ENCODE data around the gene ASIC3. TPM values are rescaled to one million over a fixed set of nuclear protein-coding genes. Genes with fewer than 3 reads are reported as not detected.
A peak's percentile ranks its signal among the peaks of the same experiment; 100 is the strongest.

ASIC3 gene
- polyA plus RNA-seq, 3 donors, result 2.0 TPM; not detected in 2

DNA sequence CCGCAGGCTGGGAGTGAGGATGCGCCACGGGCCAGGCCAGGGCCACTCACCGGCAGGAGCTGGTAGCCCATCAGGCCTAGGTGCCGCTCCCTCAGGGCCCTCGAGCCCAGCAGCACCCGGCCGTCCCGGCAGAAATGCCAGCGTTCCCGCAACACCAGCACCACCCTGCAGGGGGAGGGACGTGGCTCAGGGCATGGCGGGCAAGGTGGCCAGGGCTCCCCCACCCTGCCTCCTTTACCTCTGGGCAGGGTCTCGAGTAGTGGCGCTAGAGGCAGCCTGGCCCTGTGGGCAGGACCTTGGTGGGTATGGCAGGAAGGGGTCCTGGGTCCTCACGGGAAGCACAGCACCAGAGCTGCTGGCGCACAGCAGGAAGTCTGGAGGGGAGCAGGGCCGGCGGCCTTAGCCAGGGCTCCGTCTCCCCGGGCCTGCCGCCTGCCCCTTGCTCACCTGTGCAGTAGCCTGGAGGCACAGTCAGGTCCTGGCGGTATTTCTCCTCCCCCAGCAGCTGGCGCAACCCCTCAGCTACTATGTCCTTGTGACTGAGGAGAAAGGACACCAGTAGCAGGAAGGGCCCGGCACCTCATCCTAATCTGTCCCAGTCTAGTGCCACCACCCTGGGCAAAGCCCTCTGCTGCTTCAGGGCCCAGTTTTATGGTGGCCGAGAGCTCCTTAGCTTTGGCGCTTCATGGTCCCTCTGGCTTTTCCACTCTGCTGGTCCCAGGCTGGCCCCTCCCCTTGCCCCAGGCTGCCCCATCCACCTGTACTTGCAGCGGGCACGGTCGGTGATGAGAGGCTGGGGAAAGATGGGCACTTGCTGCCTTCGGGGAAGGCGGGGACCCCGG, 28.8 kb downstream of the ASIC3 start:
- Histone ChIP-seq H3K4me3 (replicated peaks in 1 of 3; ENCODE audit: low read depth in 2 of 3, low read length in 3 of 3) (no peak overlapping the region), H3K9ac (ENCODE audit: insufficient read depth, low read length, poor library complexity, severe bottlenecking) (no peak overlapping the region), H3K79me2 (ENCODE audit: insufficient read depth, low read length) (peaks cover 26% of the 10 kb centered on the region), H3K4me1 (ENCODE audit: control insufficient read depth in 1 of 2, insufficient read depth in 2 of 2, low read length in 2 of 2) (peaks cover 20 to 28% of the 10 kb centered on the region in 2 donors), H3K27ac (ENCODE audit: low read depth in 1 of 2, low read length in 2 of 2) (no peak overlapping the region), H3K27me3 (ENCODE audit: control insufficient read depth in 2 of 2, insufficient read depth in 2 of 2, low read length in 2 of 2) (no peaks in the 10 kb centered on the region), H3K36me3 (replicated peaks in 1 of 2; ENCODE audit: control insufficient read depth in 1 of 2, insufficient read depth in 2 of 2, low read length in 2 of 2) (peaks cover 41 to 54% of the 10 kb centered on the region in 2 donors), H3K9me3 (replicated peaks in 1 of 2; ENCODE audit: control insufficient read depth in 1 of 2, insufficient read depth in 1 of 2, low read length in 2 of 2) (no peaks in the 10 kb centered on the region), H4K20me1 (ENCODE audit: insufficient read depth, low read length) (peaks cover 53% of the 10 kb centered on the region), H2AFZ (ENCODE audit: insufficient read depth, low read depth, low read length, poor library complexity, severe bottlenecking) (no peak overlapping the region), H3K4me2 (replicated peaks; ENCODE audit: extremely low read depth, low read length, poor library complexity, severe bottlenecking) (no peak overlapping the region)
- peaks cover 0 to 3% (median 0%) of the 10 kb centered on the region in 7 donors for H3K9me3 Mint-ChIP-seq
- H3K27ac Mint-ChIP-seq, result no peak overlapping the region
- no peak for DNase-seq
- 86% methylated on average over 19 of the region's 33 CpGs for WGBS (ENCODE audit: insufficient coverage)
- TF ChIP-seq, protein P1, sequence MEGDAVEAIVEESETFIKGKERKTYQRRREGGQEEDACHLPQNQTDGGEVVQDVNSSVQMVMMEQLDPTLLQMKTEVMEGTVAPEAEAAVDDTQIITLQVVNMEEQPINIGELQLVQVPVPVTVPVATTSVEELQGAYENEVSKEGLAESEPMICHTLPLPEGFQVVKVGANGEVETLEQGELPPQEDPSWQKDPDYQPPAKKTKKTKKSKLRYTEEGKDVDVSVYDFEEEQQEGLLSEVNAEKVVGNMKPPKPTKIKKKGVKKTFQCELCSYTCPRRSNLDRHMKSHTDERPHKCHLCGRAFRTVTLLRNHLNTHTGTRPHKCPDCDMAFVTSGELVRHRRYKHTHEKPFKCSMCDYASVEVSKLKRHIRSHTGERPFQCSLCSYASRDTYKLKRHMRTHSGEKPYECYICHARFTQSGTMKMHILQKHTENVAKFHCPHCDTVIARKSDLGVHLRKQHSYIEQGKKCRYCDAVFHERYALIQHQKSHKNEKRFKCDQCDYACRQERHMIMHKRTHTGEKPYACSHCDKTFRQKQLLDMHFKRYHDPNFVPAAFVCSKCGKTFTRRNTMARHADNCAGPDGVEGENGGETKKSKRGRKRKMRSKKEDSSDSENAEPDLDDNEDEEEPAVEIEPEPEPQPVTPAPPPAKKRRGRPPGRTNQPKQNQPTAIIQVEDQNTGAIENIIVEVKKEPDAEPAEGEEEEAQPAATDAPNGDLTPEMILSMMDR (IDR thresholded peaks at IDR 0.05), result peak; percentile 53
- H3K4me3 Mint-ChIP-seq, result no peak overlapping the region
- H3K36me3 Mint-ChIP-seq, result peaks cover 33 to 48% of the 10 kb centered on the region in 2 donors
- intact Hi-C loops (cut with micrococcal nuclease), result loop anchor here in 1 of 2 donors (5.0 kb wide), 1 partner anchor 35 kb away; no protein-coding TSS in a partner anchor
- H3K27me3 Mint-ChIP-seq (ENCODE audit: low read depth in 3 of 3), result peaks cover 0 to 1% (median 0%) of the 10 kb centered on the region in 3 donors
- peaks cover 15% of the 10 kb centered on the region for H3K4me1 Mint-ChIP-seq

DNA sequence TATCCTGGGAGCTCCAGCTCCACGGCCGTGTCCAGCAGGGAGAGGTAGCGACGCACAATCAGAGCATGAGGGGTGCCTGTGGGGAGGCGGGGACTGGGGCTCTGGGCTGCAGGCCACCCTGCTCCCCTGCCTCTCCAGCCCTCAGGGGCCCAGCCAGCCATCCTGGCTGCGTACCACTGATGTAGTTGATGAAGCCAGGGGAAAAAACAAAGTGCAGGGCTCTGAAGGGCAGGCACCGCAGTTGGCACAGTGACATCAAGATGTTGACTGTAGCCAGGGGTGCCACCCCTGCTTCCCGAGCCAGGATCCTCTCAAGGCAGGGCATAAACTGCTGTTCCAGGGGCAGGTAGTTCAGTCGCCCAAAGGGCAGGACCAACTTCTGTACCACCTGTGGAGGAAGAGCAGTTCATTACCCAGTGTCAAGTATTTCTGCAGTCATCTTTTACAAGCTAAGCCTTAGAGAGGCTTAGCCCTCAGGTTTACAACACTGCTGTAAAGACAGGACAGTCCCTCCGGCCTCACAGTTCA, 29.4 kb downstream of the ASIC3 start:
- Histone ChIP-seq H3K27me3 (ENCODE audit: control insufficient read depth in 2 of 2, insufficient read depth in 2 of 2, low read length in 2 of 2) (no peaks in the 10 kb centered on the region), H3K9ac (ENCODE audit: insufficient read depth, low read length, poor library complexity, severe bottlenecking) (no peak overlapping the region), H2AFZ (ENCODE audit: insufficient read depth, low read depth, low read length, poor library complexity, severe bottlenecking) (no peak overlapping the region), H3K36me3 (replicated peaks in 1 of 2; ENCODE audit: control insufficient read depth in 1 of 2, insufficient read depth in 2 of 2, low read length in 2 of 2) (peaks cover 37 to 48% of the 10 kb centered on the region in 2 donors), H3K4me3 (replicated peaks in 1 of 3; ENCODE audit: low read depth in 2 of 3, low read length in 3 of 3) (no peak overlapping the region), H3K9me3 (replicated peaks in 1 of 2; ENCODE audit: control insufficient read depth in 1 of 2, insufficient read depth in 1 of 2, low read length in 2 of 2) (no peaks in the 10 kb centered on the region), H3K4me2 (replicated peaks; ENCODE audit: extremely low read depth, low read length, poor library complexity, severe bottlenecking) (no peak overlapping the region), H4K20me1 (ENCODE audit: insufficient read depth, low read length) (peaks cover 53% of the 10 kb centered on the region), H3K79me2 (ENCODE audit: insufficient read depth, low read length) (peaks cover 32% of the 10 kb centered on the region), H3K4me1 (ENCODE audit: control insufficient read depth in 1 of 2, insufficient read depth in 2 of 2, low read length in 2 of 2) (peaks cover 27 to 35% of the 10 kb centered on the region in 2 donors), H3K27ac (ENCODE audit: low read depth in 1 of 2, low read length in 2 of 2) (peak overlapping the region in 1 of 2 donors; percentile 3)
- TF ChIP-seq, protein P1 (IDR thresholded peaks at IDR 0.05), result no peak
- H3K4me1 Mint-ChIP-seq, result peaks cover 21% of the 10 kb centered on the region
- whole genome bisulfite sequencing (ENCODE audit: insufficient coverage), result 89% methylated on average over 6 of the region's 10 CpGs
- DNase-seq, result no peak
- H3K9me3 Mint-ChIP-seq, result peaks cover 0 to 3% (median 0%) of the 10 kb centered on the region in 7 donors
- peak overlapping the region in 2 of 7 donors; percentile 21 to 24 for H3K27ac Mint-ChIP-seq
- H3K27me3 Mint-ChIP-seq (ENCODE audit: low read depth in 3 of 3), result peaks cover 0 to 1% (median 0%) of the 10 kb centered on the region in 3 donors
- peak overlapping the region in 1 of 2 donors; percentile 56 for H3K4me3 Mint-ChIP-seq
- intact Hi-C loops (cut with micrococcal nuclease), result loop anchor here in 1 of 2 donors (2.0 to 5.0 kb wide), 2 partner anchors 15 to 35 kb away; no protein-coding TSS in a partner anchor
- peaks cover 30 to 41% of the 10 kb centered on the region in 2 donors for H3K36me3 Mint-ChIP-seq
